Pancreas (tissue), 10 donors: ENCODE measurements around the gene AIG1. TPM values are rescaled to one million over a fixed set of nuclear protein-coding genes. Genes with fewer than 3 reads are reported as not detected.

Experiments
- ATAC-seq, 4 donors: fragments of 200-7000 bp; cut with Tn5 transposase; one replicate each; pipeline versions ENCODE4 v1.8.0 to v1.9.1; 2020; ENCODE audit warnings: mild to moderate bottlenecking in 4 of 4, moderate library complexity in 4 of 4
- DNase-seq, 6 donors: peaks; one replicate each; pipeline ENCODE4 v3.0.0-alpha.2; 2020
- FAIRE-seq: peaks from 2 replicates; lab custom pipeline; 2012; peaks lifted over from hg19 to GRCh38; lab: Jason Lieb, UNC
- H3K27ac ChIP-seq, 4 donors: fragments of 200-600 bp; sonication (generic); 1 replicate in 3 of 4; 2 replicates in 1 of 4; pipeline versions ENCODE4 v1.5.0 to v1.8.0; 2020
- H3K27me3 ChIP-seq, 4 donors: fragments of 200-600 bp; one replicate each; pipeline ENCODE4 v1.8.0; 2021
- H3K36me3 ChIP-seq, 3 donors: fragments of 200-600 bp; sonication (generic) in 1 of 3; one replicate each; pipeline versions ENCODE4 v1.5.0 to v1.8.0; 2020 to 2021
- H3K4me1 ChIP-seq, 3 donors: fragments of 200-600 bp; one replicate each; pipeline ENCODE4 v1.8.0; 2021
- H3K4me3 ChIP-seq, 4 donors: fragments of 200-600 bp; sonication (generic) in 2 of 4; one replicate each; pipeline versions ENCODE4 v1.5.0 to v1.8.0; 2020 to 2021
- H3K9me3 ChIP-seq, 4 donors: fragments of 200-600 bp; one replicate each; pipeline ENCODE4 v1.8.0; 2021
- WGBS, 2 donors: extraction: QIAGEN DNeasy Blood & Tissue Kit; methylation state at CpG; one replicate each; pipeline ENCODE4 v1.1.7; 2013; 5-methylcytosine and 5-hydroxymethylcytosine counted together
- intact Hi-C, 3 donors: fragments of 100-400 bp; cut with DNase I; formaldehyde crosslinking; loops; one replicate each; pipeline versions ENCODE4 v1.11.1 to v1.14.2; 2022
- polyA plus RNA-seq, 2 donors: library from polyadenylated mRNA; stranded (reverse); fragments of 200-250 nt; gene quantifications; one replicate each; pipeline ENCODE4 v1.2.3, GENCODE V29; 2013
- total RNA-seq, 6 donors: library from RNA; stranded (reverse); fragmentation: NEBNext Ultra II Directional in 4 of 6; extraction: Animal tissue kit (Norgen Biotek cat#: 25700) in 4 of 6; gene quantifications; one replicate each; pipeline versions ENCODE4 v1.2.1 to v1.2.4, GENCODE V29; 2021 to 2023
- TF ChIP-seq, protein P1 (sequence below), 4 donors: fragments of 200-600 bp; sonication (generic) in 3 of 4; IDR thresholded peaks; one replicate each; pipeline versions ENCODE4 v1.5.0 to v1.8.0; 2021; ENCODE audit warnings: antibody characterized with exemption in 4 of 4
- donor health status: healthy with polysubstance abuse.
- donor health status: DM: no; HTN: no; CAD: no; lungs with moderate emphysema.
- donor health status: DM: no; HTN: no; CAD: no.
- donor health status: control.
- donor health status: control.
- donor health status: Bipolar disorder and iron deficiency.
- donor health status: DM: yes; HTN: yes; CAD: no.
- donor health status: DM: no; HTN: no; CAD: no.
- donor health status: DM: no; HTN: no; CAD: no.
- donor health status: DM: yes; HTN: yes; CAD: no.

The AIG1 gene
- total and polyA plus RNA-seq, 8 donors, result 8.7 to 28.9 (median 14.9) TPM

DNA sequence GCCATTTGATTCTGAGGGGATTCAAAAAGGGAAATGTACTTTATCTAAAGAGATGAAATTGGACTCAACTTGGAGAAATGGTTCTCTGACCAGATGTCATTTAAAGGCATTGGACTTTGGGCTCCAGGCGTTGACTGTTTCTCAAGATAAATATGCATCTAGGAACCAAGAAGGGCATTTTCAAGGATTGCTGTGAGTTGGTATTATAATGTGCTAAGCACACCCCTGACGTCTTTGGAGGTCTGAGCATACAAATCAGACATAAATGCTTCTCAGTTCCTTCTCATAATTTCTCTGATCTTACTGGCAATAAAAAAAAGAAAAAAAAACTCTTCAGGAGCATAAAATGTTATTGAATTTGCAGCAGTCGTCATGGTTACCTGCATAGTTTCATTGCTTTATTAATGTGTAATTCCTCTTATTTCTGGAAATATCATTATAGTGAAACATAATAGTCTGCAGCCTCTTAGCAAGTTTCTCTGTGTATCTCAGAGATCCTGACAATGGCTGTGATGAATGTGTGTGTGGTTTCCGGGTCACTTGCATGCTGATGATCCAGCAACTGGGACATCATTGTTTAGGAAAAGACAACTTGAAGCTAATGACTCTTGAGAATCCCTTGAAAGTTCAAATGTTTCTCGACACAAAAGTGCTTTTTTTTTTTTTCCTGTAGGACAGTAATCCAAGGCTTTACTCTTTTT, 136.0 kb downstream of the AIG1 start:
- H3K27me3 ChIP-seq, result no peaks in the 10 kb centered on the region
- ATAC-seq (no peak), DNase-seq (no peak), FAIRE-seq (no peak)
- TF ChIP-seq, protein P1, sequence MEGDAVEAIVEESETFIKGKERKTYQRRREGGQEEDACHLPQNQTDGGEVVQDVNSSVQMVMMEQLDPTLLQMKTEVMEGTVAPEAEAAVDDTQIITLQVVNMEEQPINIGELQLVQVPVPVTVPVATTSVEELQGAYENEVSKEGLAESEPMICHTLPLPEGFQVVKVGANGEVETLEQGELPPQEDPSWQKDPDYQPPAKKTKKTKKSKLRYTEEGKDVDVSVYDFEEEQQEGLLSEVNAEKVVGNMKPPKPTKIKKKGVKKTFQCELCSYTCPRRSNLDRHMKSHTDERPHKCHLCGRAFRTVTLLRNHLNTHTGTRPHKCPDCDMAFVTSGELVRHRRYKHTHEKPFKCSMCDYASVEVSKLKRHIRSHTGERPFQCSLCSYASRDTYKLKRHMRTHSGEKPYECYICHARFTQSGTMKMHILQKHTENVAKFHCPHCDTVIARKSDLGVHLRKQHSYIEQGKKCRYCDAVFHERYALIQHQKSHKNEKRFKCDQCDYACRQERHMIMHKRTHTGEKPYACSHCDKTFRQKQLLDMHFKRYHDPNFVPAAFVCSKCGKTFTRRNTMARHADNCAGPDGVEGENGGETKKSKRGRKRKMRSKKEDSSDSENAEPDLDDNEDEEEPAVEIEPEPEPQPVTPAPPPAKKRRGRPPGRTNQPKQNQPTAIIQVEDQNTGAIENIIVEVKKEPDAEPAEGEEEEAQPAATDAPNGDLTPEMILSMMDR (IDR thresholded peaks at IDR 0.05), result no peak
- intact Hi-C loops, result no loop called here
- no peaks in the 10 kb centered on the region for H3K36me3 ChIP-seq
- H3K27ac ChIP-seq, result no peak overlapping the region
- H3K9me3 ChIP-seq, result no peaks in the 10 kb centered on the region
- no peaks in the 10 kb centered on the region for H3K4me1 ChIP-seq
- H3K4me3 ChIP-seq, result no peak overlapping the region
- 79 to 82% methylated on average over 5 of the region's 5 CpGs for WGBS, 2 donors

- no peaks in the 10 kb centered on the region for H3K27me3 ChIP-seq
- H3K4me1 ChIP-seq, result no peaks in the 10 kb centered on the region
- H3K27ac ChIP-seq, result no peak overlapping the region
- FAIRE-seq, result no peak
- no peaks in the 10 kb centered on the region for H3K9me3 ChIP-seq
- no peak for DNase-seq
- ATAC-seq, result no peak
- TF ChIP-seq, protein P1 (IDR thresholded peaks at IDR 0.05), result no peak
- intact Hi-C loops, result no loop called here
- no peak overlapping the region for H3K4me3 ChIP-seq
- no peaks in the 10 kb centered on the region for H3K36me3 ChIP-seq
Observed at GRCh38 chr6:143197377-143197776, 136.7 kb downstream of the AIG1 start.

DNA sequence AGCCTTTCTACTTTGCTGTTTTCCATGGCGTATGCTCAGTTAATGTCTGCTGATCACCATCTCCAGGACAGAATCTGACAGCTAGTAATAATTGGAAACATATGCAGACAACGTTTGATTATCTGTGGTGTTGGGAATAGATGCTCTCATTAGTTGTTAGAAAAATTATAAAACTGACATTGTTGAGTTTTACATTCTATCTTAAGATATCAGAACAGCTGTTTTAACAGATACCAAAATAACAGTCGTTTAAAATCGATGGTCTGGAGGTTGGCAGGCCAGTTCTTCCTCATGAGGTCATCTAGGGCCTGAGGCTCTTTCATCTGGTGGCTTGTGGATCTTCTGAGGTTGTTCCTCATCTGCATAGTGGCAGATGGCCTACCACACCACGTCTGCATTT, 137.6 kb downstream of the AIG1 start:
- no peaks in the 10 kb centered on the region for H3K36me3 ChIP-seq
- H3K27ac ChIP-seq, result no peak overlapping the region
- H3K4me3 ChIP-seq, result no peak overlapping the region
- DNase-seq, result no peak
- WGBS, 2 donors, result 67 to 72% methylated on average over 5 of the region's 5 CpGs
- ATAC-seq, result no peak
- intact Hi-C loops, result no loop called here
- no peaks in the 10 kb centered on the region for H3K9me3 ChIP-seq
- no peaks in the 10 kb centered on the region for H3K4me1 ChIP-seq
- no peak for FAIRE-seq
- no peaks in the 10 kb centered on the region for H3K27me3 ChIP-seq
- TF ChIP-seq, protein P1 (IDR thresholded peaks at IDR 0.05), result no peak

DNA sequence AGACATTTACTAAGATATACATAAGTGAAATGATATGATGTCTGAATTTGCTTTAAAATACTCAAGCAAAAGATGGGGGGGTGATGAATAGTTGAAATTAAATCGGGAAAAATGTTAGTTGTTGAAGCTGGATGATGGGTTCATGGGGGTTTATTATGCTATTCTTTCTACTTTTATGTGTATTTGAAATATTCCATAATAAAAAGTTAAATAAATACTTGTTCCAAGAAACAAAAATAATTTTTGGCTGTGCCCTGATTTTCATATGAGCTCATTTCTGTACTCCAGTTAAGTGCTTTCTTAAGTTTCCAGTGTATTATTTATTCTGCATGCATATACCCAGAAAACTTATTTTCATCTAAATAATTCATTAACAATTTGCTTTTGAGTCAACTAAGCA, 138.6 kb downstream of the AIG1 start:
- Histone ChIP-seq H3K9me3 (no peaks in the 10 kb centered on the region), H3K27me3 (no peaks in the 10 kb centered on the region), H3K27ac (no peak overlapping the region), H3K4me3 (no peak overlapping the region), H3K4me1 (no peaks in the 10 kb centered on the region), H3K36me3 (no peaks in the 10 kb centered on the region)
- ATAC-seq (no peak), DNase-seq (no peak), FAIRE-seq (no peak)
- intact Hi-C loops, result no loop called here
- 93 to 94% methylated on average over 1 of the region's 1 CpG for WGBS, 2 donors
- TF ChIP-seq, protein P1 (IDR thresholded peaks at IDR 0.05), result no peak

GRCh38 chr6:143200167-143200770, 139.6 kb downstream of the AIG1 start:
- Histone ChIP-seq H3K27ac (no peak overlapping the region), H3K36me3 (no peaks in the 10 kb centered on the region), H3K9me3 (no peaks in the 10 kb centered on the region), H3K27me3 (no peaks in the 10 kb centered on the region), H3K4me1 (no peaks in the 10 kb centered on the region), H3K4me3 (no peak overlapping the region)
- TF ChIP-seq, protein P1 (IDR thresholded peaks at IDR 0.05), result no peak
- FAIRE-seq (no peak), DNase-seq (no peak), ATAC-seq (no peak)
- WGBS, 2 donors, result 95 to 97% methylated on average over 6 of the region's 6 CpGs
- intact Hi-C loops, result no loop called here
